MG63 (cell line): ENCODE measurements around the gene TMEM253. TPM values are rescaled to one million over a fixed set of nuclear protein-coding genes. Genes with fewer than 3 reads are reported as not detected.

Experiments
- DNase-seq: peaks from one replicate; pipeline ENCODE4 v3.0.0-alpha.2; 2020
- H3K27me3 ChIP-seq: fragments of 250-450 bp; sonication (Bioruptor Pico); 2 replicates; pipeline ENCODE4 v1.5.1; 2020; ENCODE audit warnings: mild to moderate bottlenecking, moderate library complexity
- H3K36me3 ChIP-seq: fragments of 250-450 bp; sonication (Bioruptor Pico); 2 replicates; pipeline ENCODE4 v1.5.1; 2020; ENCODE audit warnings: mild to moderate bottlenecking, moderate library complexity
- H3K4me3 ChIP-seq: fragments of 250-450 bp; sonication (Bioruptor Pico); 2 replicates; pipeline ENCODE4 v1.5.1; 2020; ENCODE audit warnings: mild to moderate bottlenecking, moderate library complexity
- H3K9me3 ChIP-seq: fragments of 250-450 bp; sonication (Bioruptor Pico); 2 replicates; pipeline ENCODE4 v1.5.1; 2020; ENCODE audit warnings: mild to moderate bottlenecking, moderate library complexity
- total RNA-seq: library from RNA; depleted of rRNA; stranded (reverse); fragments of >200 nt; shearing (Covaris generic); gene quantifications from 2 replicates; pipeline ENCODE4 v1.2.3, GENCODE V29; 2014; ENCODE audit warnings: low replicate concordance; rRNA removed

Gene TMEM253
- not detected in 2 replicates for total RNA-seq

GRCh38 chr14:21100931-21101330 is at the start of gene TMEM253:
Gene TMEM253, plus strand, starts transcription at chr14:21101066. Its CDS starts 278 bp downstream, at chr14:21101344.
- Histone ChIP-seq H3K4me3 (no peak within 1 kb of the TSS), H3K36me3 (no peaks in the 10 kb centered on the region), H3K9me3 (no peaks in the 10 kb centered on the region), H3K27me3 (no peaks in the 10 kb centered on the region)
- DNase-seq = no peak

GRCh38 chr14:21053184-21054122 is 47.4 kb upstream of the TMEM253 start:
- Histone ChIP-seq H3K36me3 (no peaks in the 10 kb centered on the region), H3K4me3 (no peak overlapping the region), H3K27me3 (no peaks in the 10 kb centered on the region), H3K9me3 (no peaks in the 10 kb centered on the region)
- DNase-seq = no peak

- H3K9me3 ChIP-seq = no peaks in the 10 kb centered on the region
- DNase-seq = no peak
- H3K36me3 ChIP-seq = no peaks in the 10 kb centered on the region
- H3K27me3 ChIP-seq = no peaks in the 10 kb centered on the region
- H3K4me3 ChIP-seq = no peak overlapping the region
Observed at GRCh38 chr14:21054123-21054767, 46.6 kb upstream of the TMEM253 start.

GRCh38 chr14:21054768-21055145 is 46.1 kb upstream of the TMEM253 start:
- no peaks in the 10 kb centered on the region for H3K27me3 ChIP-seq
- no peak for DNase-seq
- H3K4me3 ChIP-seq = no peak overlapping the region
- no peaks in the 10 kb centered on the region for H3K36me3 ChIP-seq
- no peaks in the 10 kb centered on the region for H3K9me3 ChIP-seq

- H3K9me3 ChIP-seq = no peaks in the 10 kb centered on the region
- H3K4me3 ChIP-seq = no peak overlapping the region
- H3K27me3 ChIP-seq = no peaks in the 10 kb centered on the region
- DNase-seq = peak; percentile 16
- H3K36me3 ChIP-seq = no peaks in the 10 kb centered on the region
Observed at GRCh38 chr14:21055432-21056117, 45.3 kb upstream of the TMEM253 start.

GRCh38 chr14:21056520-21057163 is 44.2 kb upstream of the TMEM253 start:
- Histone ChIP-seq H3K36me3 (no peaks in the 10 kb centered on the region), H3K9me3 (no peaks in the 10 kb centered on the region), H3K27me3 (no peaks in the 10 kb centered on the region), H3K4me3 (no peak overlapping the region)
- DNase-seq = peak; percentile 11

- H3K36me3 ChIP-seq = no peaks in the 10 kb centered on the region
- H3K4me3 ChIP-seq = no peak within 1 kb of the TSS
- H3K9me3 ChIP-seq = no peaks in the 10 kb centered on the region
- H3K27me3 ChIP-seq = no peaks in the 10 kb centered on the region
- peak; percentile 36 for DNase-seq
Observed at GRCh38 chr14:21057803-21058675, 42.8 kb upstream of the TMEM253 start, which contains the start of gene RNASE8. Gene RNASE8, plus strand, starts transcription at chr14:21057822. Its CDS starts 71 bp downstream, at chr14:21057893.

GRCh38 chr14:21058903-21059302 is 42.0 kb upstream of the TMEM253 start:
- Histone ChIP-seq H3K36me3 (no peaks in the 10 kb centered on the region), H3K4me3 (no peak overlapping the region), H3K27me3 (no peaks in the 10 kb centered on the region), H3K9me3 (no peaks in the 10 kb centered on the region)
- DNase-seq = no peak

GRCh38 chr14:21059842-21060613 is 40.8 kb upstream of the TMEM253 start:
- DNase-seq = no peak

GRCh38 chr14:21060614-21061346 is 40.1 kb upstream of the TMEM253 start:
- Histone ChIP-seq H3K9me3 (no peaks in the 10 kb centered on the region), H3K27me3 (no peaks in the 10 kb centered on the region), H3K36me3 (no peaks in the 10 kb centered on the region), H3K4me3 (no peak overlapping the region)
- no peak for DNase-seq

More at GRCh38 chr14:21059842-21060613, 40.8 kb upstream of the TMEM253 start:
- Histone ChIP-seq H3K36me3 (no peaks in the 10 kb centered on the region), H3K27me3 (no peaks in the 10 kb centered on the region), H3K9me3 (no peaks in the 10 kb centered on the region), H3K4me3 (no peak overlapping the region)

- no peak for DNase-seq
- no peaks in the 10 kb centered on the region for H3K36me3 ChIP-seq
- no peaks in the 10 kb centered on the region for H3K27me3 ChIP-seq
- H3K4me3 ChIP-seq = no peak overlapping the region
- H3K9me3 ChIP-seq = no peaks in the 10 kb centered on the region
Observed at GRCh38 chr14:21061347-21061668, 39.6 kb upstream of the TMEM253 start.

- peak; percentile 39 for DNase-seq
- no peaks in the 10 kb centered on the region for H3K27me3 ChIP-seq
- no peaks in the 10 kb centered on the region for H3K9me3 ChIP-seq
- H3K4me3 ChIP-seq = no peak overlapping the region
- no peaks in the 10 kb centered on the region for H3K36me3 ChIP-seq
Observed at GRCh38 chr14:21063479-21063878, 37.4 kb upstream of the TMEM253 start.

- H3K36me3 ChIP-seq = no peaks in the 10 kb centered on the region
- H3K9me3 ChIP-seq = no peaks in the 10 kb centered on the region
- no peak for DNase-seq
- no peak overlapping the region for H3K4me3 ChIP-seq
- no peaks in the 10 kb centered on the region for H3K27me3 ChIP-seq
Observed at GRCh38 chr14:21066882-21067502, 33.9 kb upstream of the TMEM253 start.
